ENCODE results near the gene ANKRD45.
A peak's percentile ranks its signal among the peaks of the same experiment; 100 is the strongest.
"Not testable (repeated sequence)": the region's sequence is repeated elsewhere in the genome, so short reads cannot be mapped to it uniquely, and the experiment has no call there.

The ANKRD45 gene

DNA sequence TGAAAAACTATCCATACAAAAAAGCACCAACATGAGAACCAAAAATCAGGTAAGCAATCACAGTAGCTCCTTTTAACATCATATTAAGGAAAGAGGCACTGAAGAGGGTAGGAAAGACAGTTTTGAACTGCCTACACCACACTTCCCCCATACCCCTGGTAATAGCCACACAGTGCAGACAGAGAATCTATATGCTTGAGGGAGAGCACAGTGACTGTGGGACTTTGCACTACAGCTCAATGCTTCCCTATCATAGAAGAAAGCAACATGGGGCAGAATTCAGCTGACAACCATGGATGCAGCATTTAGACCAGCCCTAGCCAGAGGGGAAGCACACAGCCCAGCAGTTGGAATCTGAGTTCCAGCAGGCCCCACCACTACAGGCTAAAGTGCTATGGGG, 42.4 kb downstream of the ANKRD45 start:
- TF ChIP-seq POLR2A (IDR thresholded peaks at IDR 0.05; ENCODE audit: low read length) = no peak
- TF ChIP-seq GATA1 (IDR thresholded peaks at IDR 0.05; ENCODE audit: low read depth, low read length) = no peak
- DNase-seq = no peak

DNA sequence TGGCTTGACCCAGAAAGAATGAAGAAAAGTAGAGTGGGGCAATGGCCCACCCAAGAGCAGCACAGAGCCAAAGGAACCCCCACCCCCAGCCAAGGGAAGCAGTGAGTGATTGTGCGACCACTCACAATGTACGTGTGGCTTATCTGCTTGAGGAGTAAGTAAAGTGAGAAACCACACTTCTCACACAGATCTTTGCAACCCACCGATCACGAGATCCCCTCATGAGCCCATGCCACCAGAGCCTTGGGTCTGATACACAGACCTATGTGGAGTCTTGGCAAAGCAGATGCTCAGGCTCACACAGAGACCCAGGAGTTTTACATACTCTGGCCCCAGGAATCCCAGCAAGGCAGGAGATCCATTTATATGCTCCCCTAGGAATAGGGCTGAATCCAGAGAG, 52.8 kb downstream of the ANKRD45 start:
- no peak for DNase-seq
- TF ChIP-seq GATA1 (IDR thresholded peaks at IDR 0.05; ENCODE audit: low read depth, low read length) (no peak), POLR2A (IDR thresholded peaks at IDR 0.05; ENCODE audit: low read length) (no peak)

DNA sequence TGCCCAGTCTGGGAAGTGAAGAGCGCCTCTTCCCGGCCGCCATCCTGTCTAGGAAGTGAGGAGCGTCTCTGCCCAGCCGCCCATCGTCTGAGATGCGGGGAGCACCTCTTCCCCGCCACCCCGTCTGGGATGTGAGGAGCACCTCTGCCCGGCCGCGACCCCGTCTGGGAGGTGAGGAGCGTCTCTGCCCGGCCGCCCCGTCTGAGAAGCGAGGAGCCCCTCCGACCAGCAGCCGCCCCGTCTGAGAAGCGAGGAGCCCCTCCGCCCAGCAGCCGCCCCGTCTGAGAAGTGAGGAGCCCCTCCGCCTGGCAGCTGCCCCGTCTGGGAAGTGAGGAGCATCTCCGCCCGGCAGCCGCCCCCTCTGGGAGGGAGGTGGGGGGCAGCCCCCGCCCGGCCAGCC, 56.6 kb downstream of the ANKRD45 start:
- not testable (repeated sequence) for DNase-seq

DNA sequence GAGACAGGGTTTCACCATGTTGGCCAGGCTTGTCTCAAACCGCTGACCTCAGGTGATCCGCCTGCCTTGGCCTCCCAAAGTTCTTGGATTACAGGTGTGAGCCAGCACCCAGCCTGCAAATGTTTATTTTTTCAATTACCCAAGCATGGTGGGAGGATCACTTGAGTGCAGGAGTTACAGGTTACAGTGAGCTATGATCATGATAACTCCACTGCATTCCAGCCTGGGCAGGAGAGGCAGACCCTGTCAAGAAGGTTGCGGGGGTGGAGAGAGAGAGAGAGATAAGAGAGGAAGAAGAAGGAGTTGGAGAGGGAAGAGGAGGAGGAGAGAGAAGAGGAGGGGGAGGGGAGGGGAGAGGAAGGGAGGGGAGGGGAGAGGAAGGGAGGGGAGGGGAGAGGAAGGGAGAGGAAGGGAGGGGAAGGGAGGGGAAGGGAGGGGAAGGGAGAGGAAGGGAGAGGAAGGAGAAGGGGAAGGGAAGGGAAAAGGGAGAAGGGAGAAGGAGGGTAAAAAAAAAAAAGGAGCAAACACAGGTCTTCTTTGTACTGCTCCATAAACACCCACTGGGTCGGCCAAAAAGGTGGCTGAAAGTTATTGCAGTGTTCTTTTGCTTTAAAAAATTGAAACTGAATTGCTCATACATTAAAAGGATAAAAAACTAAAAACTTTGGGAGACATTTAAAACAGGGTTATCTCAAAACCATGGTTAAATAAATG, 61.0 kb downstream of the ANKRD45 start:
- no peak for DNase-seq
- TF ChIP-seq GATA1 (IDR thresholded peaks at IDR 0.05; ENCODE audit: low read depth, low read length) (no peak), POLR2A (IDR thresholded peaks at IDR 0.05; ENCODE audit: low read length) (no peak)

DNA sequence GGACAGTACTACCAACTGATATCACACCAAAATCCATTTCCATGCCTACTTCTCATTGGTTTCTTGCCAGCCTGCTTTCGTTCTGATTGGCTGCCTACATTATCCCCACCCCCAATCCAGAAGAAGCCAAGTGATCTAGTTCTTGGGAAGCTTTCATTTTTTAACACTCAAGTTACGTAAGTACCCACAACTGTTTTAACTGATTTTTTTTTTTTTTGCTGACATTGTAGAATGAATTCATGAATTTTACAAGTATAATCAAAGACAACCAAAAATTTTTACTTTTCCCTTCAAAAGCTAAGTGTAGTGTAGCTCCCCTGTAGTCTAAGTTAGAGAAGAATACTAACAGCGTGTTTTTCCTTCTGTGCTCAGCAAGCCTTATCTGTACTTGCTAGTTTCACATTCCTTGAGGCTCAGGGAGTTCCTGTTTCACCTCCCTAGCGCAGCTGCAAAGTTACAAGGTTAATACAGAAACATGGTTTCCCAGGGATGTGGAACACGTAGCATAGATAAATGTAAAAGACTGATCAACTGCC, 66.5 kb downstream of the ANKRD45 start, which contains the start of gene SLC9C2:
Gene SLC9C2, minus strand, starts transcription at position 17 of the 536 bp plus-strand sequence. CDS start 1,296 bp downstream, outside the sequence.
- TF ChIP-seq GATA1 (IDR thresholded peaks at IDR 0.05; ENCODE audit: low read depth, low read length) (no peak), POLR2A (IDR thresholded peaks at IDR 0.05; ENCODE audit: low read length) (no peak)
- DNase-seq = peak; percentile 6 to 9

DNA sequence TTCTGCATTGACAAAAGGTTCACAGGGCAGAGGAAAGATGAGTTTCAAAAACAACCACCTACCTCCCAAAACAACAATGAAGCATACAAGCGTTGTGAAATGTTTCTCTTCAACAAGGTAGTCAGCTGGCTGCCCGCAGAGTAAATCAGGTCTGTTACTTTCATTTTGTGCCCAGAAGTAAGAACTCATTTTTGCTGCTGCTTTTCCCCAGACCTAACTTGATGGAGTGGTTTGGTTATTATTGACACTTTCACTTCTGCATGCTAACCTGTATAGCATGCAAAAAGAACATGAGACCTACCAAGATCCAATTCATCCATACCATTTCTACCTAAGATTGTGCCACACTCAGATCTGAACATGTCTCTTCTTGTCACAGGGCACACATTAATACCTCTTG, 68.1 kb downstream of the ANKRD45 start:
- DNase-seq = no peak

DNA sequence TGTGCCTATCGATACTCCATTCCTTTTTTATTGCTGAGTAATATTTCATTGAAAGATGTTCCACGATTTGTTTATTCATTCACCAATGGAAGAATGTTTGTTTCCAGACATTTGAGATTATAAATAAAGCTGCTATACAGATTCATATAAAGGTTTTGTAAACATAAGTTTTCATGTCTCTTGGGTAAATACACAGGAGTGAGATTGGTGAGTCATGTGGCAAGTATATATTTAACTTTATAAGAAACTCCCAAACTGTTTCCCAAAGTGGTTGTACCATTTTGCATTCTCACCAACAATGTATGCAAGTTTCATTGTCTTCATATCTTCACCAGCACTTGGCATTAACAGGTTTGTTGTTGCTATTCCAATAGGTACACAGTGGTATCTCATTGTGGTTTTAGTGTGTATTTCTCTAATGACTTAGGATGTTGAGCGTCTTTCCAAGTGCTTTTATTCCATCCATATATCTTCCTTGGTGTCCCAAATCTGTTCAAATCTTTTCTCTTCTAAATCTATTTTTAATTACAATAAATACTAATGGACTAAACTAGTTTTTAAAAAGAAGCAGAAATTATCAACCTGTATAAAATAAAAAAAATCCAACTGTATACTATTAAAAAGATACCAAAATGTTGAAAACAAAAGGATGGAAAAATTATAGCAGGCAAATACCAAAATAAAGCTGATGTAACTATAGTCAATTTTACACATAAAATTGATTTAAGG, 73.4 kb downstream of the ANKRD45 start:
- TF ChIP-seq GATA1 (IDR thresholded peaks at IDR 0.05; ENCODE audit: low read depth, low read length) = no peak
- no peak for TF ChIP-seq POLR2A (IDR thresholded peaks at IDR 0.05; ENCODE audit: low read length)
- no peak for DNase-seq

More for the DNA sequence above, 68.1 kb downstream of the ANKRD45 start:
- TF ChIP-seq POLR2A (IDR thresholded peaks at IDR 0.05; ENCODE audit: low read length) (no peak), GATA1 (IDR thresholded peaks at IDR 0.05; ENCODE audit: low read depth, low read length) (no peak)

DNA sequence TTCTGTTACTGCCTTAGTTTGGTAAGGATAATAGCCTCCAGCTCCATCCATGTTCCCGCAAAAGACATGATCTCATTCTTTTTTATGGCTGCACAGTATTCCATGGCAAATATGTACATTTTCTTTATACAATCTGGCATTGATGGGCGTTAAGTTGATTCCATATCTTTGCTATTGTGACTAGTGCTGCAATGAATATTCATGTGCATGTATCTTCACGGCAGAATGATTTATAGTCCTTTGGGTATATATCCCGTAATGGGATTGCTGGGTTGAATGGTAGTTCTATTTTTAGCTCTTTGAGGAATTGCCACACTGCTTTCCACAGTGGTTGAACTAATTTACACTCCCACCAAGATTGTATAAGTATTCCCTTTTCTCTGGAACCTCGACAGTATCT, 78.5 kb downstream of the ANKRD45 start:
- DNase-seq = not testable (repeated sequence)

DNA sequence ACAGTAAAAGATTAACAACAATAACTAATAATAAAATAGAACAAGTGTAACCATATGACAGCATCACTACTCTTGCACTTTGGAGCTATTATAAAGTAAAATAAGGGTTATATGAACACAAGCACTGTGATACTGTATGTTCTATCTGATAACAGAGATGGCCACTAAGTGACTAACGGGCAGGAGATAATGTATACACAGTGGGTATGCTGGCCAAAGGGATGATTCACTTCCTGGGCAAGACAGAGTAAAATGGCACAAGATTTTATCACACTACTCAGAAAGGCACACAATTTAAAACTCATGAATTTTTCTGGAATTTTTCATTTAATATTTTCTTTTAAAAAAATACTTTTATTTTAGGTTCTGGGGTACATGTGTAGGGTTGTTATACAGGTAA, 79.1 kb downstream of the ANKRD45 start:
- TF ChIP-seq POLR2A (IDR thresholded peaks at IDR 0.05; ENCODE audit: low read length) = no peak
- TF ChIP-seq GATA1 (IDR thresholded peaks at IDR 0.05; ENCODE audit: low read depth, low read length) = no peak
- DNase-seq = peak; percentile 17 to 32

DNA sequence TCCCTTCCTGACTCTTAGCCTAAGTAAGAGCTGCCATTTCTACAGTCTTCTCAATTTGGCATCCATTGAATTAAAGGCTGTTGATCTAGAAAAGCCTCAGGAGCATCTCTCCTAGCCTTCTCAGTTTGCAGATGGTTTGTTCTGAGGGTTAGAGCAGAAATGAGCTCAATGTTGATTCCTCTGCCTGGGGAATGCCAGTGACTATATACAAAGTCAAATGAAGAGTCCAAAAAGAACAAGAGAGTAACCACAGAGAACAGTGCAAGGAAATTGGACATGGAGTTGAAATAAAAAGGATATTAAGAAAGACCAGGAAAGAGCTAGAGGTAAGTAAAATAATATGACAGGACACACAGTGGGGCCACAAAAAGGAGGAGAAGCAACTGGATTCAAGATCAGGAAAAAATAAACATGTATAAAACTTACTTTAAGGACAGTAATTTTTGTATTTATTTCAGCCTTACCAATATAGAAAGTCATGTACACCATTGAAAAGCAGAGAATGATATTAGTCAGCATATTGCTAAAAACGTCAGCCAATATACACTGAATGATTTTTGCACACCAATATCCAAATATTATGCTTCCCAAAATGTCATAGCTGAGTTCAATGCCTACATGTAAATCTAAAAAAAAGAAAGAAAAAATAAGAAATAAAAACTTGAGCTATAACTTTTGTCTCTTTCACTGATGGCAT, 88.1 kb downstream of the ANKRD45 start:
- no peak for TF ChIP-seq GATA1 (IDR thresholded peaks at IDR 0.05; ENCODE audit: low read depth, low read length)
- DNase-seq = peak in 1 of 2 experiments; percentile 30

DNA sequence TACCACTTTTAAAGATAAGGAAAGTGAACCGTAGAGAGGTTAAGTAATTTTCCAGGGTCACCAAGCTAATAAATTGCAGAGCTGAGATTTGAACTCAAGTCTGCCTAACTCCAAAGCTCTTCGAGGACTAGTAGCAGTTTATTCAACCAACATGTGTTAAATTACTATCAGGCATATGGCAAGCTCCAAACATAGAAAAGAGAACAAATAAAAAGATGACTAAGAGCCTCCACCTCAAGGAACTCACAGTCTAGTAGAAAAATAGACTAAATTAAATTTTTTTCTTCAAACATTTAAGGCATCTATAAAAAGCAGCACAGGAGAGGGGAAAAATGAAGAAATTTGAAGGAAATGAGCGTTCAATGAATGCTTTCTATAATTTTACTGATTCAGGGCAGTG, 89.0 kb downstream of the ANKRD45 start:
- TF ChIP-seq GATA1 (IDR thresholded peaks at IDR 0.05; ENCODE audit: low read depth, low read length) (no peak), POLR2A (IDR thresholded peaks at IDR 0.05; ENCODE audit: low read length) (no peak)
- DNase-seq = peak; percentile 23 to 50

DNA sequence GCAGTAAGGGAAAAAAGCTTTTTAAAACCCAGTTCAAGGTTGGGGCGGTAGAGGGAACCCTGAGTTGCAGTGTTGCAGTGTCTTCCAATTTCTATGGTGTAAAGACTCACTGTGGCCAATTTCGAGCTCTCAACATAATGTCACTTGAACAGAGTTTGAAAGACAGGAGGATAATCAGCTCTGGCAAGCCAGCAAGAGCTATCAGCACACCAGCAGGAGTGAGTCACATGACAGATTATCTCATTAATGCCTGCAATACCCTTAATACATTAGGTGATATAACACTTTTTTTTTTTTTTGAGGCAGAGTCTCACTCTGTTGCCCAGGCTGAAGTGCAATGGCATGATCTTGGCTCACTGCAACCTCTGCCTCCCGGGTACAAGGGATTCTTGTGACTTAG, 89.6 kb downstream of the ANKRD45 start:
- peak; percentile 36 for TF ChIP-seq GATA1 (IDR thresholded peaks at IDR 0.05; ENCODE audit: low read depth, low read length)
- peak; percentile 6 for TF ChIP-seq POLR2A (IDR thresholded peaks at IDR 0.05; ENCODE audit: low read length)
- peak; percentile 90 to 97 for DNase-seq

DNA sequence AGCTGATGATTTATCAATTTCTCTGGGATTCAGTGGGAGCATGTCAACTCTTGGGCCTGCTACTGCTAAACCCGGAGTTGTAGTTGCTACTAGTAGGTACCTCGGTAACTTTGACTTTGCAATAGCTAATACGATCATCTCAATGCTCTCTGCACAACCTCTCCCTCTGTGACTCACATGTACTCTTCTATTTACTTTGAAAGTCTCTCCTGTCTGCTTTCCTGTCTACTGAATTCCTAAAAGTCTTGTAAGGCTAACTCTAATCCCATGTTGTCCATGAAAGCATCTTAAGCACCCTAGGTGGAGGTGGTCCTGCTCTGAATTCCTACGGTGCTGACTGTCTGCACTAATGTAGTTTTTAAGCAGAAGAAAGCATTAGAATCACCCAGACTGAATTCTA, 96.1 kb downstream of the ANKRD45 start:
- TF ChIP-seq POLR2A (IDR thresholded peaks at IDR 0.05; ENCODE audit: low read length) (no peak), GATA1 (IDR thresholded peaks at IDR 0.05; ENCODE audit: low read depth, low read length) (no peak)
- DNase-seq = no peak

DNA sequence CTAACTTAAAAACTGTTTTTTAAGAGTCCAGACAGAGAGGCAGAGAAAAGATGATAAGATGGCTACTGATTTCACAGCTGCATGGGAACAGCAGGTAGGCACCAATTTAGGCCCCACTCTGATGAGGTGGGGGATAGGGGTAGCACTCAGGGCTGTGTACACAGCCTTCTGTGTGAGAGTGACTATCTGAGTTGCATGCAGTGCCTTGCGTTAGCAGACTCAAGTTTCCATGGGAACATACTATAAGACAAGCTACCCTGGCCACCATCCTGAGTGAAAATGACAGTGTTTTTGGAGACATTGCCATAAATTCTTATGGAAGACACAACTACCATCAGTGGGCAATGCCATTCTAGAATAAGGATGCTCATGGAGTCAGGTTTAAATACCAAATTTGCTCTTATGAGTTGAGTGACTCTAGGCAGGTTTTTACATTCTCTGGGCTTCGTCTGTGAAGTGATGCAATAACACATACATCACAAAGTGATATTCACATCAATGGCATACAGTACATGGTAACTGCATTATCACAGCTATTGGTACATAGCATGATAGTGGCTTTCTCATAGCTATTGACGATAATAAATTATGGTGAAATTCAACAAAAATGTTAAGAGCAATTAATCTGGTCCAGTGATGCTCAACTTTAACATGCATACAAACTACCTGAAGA, 97.3 kb downstream of the ANKRD45 start:
- no peak for TF ChIP-seq POLR2A (IDR thresholded peaks at IDR 0.05; ENCODE audit: low read length)
- TF ChIP-seq GATA1 (IDR thresholded peaks at IDR 0.05; ENCODE audit: low read depth, low read length) = no peak
- peak; percentile 7 to 40 for DNase-seq
